ENCODE data around the gene KRTAP12-1. TPM values are rescaled to one million over a fixed set of nuclear protein-coding genes. Genes with fewer than 3 reads are reported as not detected.
A peak's percentile ranks its signal among the peaks of the same experiment; 100 is the strongest.

The KRTAP12-1 gene, protein sequence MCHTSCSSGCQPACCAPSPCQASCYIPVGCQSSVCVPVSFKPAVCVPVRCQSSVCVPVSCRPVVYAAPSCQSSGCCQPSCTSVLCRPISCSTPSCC
- not detected for total RNA-seq

DNA sequence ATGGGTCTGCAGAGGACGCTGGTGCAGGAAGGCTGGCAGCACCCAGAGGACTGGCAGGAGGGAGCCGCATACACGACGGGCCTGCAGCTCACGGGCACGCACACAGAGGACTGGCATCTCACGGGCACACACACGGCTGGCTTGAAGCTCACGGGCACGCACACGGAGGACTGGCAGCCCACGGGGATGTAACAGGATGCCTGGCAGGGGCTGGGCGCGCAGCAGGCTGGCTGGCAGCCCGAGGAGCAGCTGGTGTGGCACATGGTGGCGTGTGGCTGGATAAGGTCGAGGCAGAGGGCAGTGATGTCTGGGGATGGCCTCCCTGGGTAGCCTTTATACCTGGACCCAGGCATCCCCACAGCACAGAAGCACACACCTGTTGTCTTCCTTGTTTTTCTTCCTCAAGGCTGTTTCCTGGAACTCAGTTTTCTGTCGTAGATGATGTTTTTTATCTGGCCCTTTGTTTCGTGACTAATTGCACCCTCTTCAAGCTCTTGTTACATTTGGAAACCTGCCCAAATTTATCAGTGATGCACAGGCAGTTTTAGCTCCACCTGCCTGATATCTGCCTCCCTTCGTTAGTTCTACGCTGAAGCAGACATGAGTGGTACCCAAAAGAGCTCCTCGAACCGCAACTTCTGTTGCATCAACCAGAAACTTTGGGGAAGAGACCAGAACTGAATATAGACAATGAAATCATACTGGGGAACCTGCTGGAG, at the start of gene KRTAP12-1:
TSS of gene KRTAP12-1 (minus strand) at position 303 of the 719 bp plus-strand sequence. CDS start at position 263, 40 bp downstream.
- no peak for ATAC-seq

DNA sequence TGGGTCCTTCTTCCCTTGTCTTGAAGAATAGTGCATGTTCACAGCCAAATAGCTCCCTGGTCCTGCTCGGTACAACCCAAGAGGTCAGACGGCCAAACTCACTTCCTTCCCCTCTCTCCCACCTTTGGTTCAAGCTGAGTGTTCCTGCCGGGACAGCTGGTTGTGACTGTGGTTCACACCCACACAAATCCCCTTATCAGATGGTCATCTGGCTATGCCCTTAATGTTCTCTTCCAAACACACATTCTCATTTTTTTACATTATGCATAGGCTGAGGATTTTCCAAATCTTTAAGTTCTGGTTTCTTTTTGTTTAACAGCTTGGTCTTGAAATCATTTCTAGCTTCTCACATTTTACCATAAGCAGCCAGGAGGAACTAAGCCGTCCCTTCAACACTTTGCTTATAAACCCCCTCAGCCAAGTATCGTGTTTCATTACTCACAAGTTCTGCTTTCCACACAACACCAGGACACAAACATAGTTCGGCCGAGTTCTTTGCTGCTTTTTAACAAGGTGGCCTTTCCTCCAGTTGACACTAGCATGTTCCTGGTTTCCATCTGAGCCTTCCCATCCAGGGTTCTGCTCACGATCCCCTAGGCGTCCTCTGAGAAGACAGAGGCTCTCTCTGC, 49.1 kb upstream of the KRTAP12-1 start:
- no peak for ATAC-seq

GRCh38 chr21:44730028-44730395, 48.0 kb upstream of the KRTAP12-1 start:
- ATAC-seq = no peak

GRCh38 chr21:44729336-44730027, 47.5 kb upstream of the KRTAP12-1 start:
- ATAC-seq = no peak

GRCh38 chr21:44728716-44729115, 46.8 kb upstream of the KRTAP12-1 start:
- no peak for ATAC-seq

DNA sequence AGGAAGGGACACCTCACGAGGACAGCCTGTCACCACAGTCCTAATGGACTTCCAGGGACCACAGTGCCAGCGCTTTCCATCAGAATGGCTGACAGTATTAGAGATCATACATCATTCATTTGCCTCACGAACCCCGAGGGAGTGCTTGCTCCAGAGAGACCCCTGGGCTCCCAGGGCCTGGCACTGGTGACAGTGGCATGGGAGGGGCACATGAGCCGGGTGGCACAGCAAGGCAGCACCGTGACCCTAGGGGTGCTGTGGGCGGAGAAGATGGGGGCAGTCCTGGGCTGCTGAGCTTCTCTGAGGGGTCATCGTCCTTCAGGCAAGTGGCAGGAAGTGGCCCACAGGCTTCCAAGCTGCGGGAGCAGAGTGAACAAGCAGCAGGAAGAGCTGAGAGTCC, 45.8 kb upstream of the KRTAP12-1 start:
- no peak for ATAC-seq

- ATAC-seq = no peak
Observed at GRCh38 chr21:44727321-44727720, 45.4 kb upstream of the KRTAP12-1 start.

DNA sequence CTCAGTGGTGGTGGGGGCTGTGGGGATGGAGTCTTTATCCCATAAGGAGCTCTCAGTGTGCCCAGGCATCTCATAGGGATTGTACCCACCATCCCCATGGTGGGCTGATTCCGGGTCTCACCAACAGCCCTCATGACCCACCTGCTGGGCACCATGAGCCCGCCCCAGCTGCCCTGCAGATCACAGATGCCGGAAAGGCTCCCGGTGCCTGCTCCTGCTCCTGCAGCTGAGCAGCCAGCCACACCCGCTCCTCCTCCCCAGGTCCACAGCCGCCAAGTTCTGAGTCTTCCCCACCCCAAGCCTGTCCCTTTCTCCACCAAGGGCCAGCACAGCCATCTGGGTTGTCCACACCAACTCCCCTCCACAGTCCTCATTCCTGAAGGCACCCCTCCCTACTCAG, 44.9 kb upstream of the KRTAP12-1 start:
- ATAC-seq = no peak

- ATAC-seq = no peak
Observed at GRCh38 chr21:44724926-44725325, 43.0 kb upstream of the KRTAP12-1 start.

DNA sequence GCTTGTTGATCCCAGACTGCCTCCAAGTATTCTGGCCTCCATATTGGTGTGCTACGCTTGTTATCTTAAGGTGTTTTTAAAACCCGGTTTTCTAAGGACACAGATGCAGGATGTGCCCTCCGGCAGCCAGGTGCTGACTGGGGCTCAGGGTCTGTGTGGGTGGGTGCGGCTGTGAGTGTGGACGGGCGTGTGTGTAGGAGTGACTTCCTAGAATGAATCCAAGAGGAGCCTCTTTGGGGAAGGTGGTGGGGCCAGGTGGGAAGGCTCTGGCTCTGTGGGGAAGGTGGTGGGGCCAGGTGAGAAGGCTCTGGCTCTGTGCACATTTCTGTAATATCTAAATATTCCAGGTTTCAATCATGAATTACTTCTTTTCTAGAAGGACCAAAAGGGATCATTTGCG, 42.2 kb upstream of the KRTAP12-1 start:
- no peak for ATAC-seq

DNA sequence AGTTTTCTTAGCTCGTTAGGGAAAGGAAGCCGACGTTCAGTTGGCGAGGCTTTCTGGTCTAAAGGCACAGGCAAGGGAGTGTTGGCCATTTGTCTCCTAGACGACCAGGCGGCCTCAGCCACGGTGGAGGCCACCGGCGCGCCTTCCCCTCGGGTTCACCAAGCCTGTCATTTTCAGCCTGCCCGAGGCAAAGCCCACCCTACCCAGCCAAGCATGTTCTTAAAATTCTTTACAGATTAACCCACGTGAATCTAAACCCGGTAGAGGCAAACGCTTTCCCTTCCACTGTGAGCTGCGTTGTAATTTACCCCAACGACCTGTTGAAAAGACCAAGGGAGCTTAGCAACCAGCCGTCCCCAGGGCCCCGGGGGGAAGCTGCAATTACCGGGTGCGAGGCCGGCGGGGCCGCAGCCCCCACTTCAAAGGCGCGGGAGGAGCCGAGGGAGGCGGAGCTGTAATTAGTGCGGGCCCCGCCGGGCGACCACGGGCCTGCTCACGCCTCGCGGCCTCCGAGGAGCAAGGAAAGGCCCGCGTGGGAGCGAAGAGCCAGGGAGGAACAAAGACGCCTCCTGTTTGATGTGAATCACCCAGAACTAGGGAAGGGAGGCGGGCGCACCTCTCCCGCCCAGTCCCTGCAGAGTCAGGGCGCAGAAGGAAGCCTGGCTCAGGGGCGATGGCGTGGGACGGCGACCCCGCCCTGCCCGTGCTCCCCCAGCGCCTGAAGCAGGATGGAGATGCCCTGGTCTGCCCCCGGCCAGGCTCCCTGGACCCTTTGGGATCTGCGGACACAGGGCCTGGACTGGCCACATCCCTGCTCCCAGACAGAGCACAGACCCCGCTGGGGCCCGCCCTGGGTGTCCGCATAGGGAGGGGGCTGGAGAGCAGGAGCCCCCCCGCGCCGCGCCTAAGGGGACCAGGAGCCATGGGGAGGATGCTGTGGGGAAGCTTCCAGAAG, 41.5 kb upstream of the KRTAP12-1 start:
- ATAC-seq = peak; percentile 26

DNA sequence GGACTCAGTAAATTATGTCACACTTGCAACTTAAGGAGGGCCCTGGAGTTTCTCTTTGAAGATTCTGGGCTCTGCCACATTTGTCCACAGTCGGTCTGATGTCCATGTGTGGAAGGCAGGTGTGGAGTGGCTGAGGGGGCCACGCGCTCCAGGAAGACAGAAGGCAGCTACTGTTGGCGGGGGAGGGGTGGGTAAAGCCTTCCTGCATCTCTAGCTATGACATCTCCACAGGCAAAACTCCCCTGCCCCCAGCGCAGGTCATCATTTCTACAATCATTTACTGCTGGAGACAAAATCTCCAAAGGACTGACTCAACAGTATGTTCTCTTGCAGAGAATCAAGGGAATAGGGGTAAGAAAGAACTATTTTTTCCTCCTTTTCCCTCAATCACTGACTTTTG, 40.8 kb upstream of the KRTAP12-1 start:
- no peak for ATAC-seq

- no peak for ATAC-seq
Observed at GRCh38 chr21:44720170-44720569, 38.2 kb upstream of the KRTAP12-1 start.

DNA sequence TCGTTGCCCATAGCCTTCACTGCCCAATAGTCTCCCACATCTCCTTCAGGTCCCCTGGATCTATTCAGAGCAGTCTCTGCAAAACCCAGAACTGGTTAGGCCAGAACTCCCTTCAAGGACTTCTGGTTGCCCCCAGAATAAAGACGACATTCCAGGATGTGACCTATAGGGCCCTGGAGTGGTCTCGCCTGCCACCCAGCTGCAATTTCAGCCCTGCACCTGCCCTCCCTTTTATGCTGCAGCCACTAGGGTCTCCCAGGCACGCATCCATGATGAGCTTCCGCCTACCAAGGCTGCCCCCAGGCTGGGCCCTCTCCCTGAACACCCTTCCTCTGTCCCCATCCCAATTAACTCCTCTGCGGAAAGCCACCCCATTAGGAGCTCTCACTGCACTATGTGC, 36.6 kb upstream of the KRTAP12-1 start:
- ATAC-seq = no peak

DNA sequence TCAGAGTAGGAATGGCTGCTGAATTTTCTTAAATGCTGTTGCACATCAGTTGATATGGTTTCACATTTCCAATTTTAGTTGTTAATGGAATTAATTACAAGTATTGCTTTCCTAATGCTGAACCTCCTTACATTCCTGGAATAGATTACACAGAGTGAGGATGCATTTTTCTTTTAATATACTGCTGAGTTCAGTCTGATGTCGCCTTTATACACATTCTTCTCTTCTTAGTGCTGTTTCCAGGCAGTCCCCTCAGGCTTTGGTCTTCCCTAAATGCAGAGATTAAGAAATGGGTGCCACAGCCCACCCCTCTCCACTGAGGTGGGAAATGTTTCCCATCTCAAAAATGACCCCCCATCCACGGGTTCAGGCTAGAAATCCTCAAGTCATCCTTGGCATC, 36.1 kb upstream of the KRTAP12-1 start:
- ATAC-seq = no peak

GRCh38 chr21:44716984-44717383, 35.0 kb upstream of the KRTAP12-1 start:
- ATAC-seq = no peak

DNA sequence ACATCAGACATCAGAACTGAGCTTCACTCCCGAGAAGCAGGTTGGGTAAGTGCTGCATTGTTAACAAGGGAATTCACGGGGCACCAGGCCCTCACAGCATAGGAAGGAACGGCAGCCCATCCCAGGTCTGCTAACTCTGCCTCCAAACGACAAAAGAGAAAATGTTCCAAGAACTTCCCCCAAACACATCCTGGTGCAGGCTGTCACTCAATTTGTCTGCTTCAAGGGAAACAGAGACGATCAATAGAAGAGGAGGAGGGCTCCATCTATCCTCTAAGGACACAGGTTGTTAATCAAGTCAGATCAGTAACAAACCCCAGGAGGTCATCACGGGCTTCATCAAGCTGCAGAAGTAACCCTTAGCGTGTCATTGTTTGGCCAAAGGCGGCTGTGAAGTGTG, 32.9 kb upstream of the KRTAP12-1 start:
- no peak for ATAC-seq

DNA sequence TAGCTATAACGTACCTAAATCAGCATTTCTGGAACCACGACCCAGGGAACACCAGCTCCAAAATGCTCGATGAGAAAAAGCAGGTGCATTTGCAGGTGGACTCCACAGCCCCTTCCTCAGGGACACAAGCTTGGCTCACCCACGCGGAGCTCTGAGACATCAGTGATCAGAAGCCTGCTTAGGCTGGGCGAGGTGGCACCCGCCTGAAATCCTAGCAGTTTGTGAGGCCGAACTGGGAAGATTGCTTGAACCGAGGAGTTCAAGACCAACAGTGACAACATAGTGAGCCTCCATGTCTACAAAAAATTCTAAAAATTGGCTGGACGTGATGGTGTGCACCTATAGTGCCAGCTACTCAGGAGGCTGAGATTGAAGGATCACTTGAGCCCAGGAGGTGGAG, 31.9 kb upstream of the KRTAP12-1 start:
- ATAC-seq = no peak

DNA sequence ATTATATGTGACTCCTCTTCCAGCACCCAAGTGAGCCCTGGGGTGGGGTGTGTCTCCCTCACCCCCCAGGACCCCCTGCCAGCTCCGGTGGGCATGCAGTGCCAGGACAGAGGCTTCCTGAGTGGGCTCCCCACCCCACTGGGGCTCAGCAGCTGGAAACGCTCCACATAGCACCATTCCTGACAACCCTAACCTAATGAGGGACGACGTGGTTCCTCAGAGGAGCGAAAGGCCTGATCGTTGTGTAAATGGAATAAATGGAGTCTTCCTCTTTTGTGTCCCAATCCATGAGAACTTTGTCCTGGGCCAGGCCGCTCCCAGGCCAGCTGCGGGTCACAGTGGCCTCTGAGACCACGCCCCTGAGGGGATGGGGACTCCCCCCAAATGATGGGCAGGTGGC, 31.2 kb upstream of the KRTAP12-1 start:
- no peak for ATAC-seq

GRCh38 chr21:44712203-44713028, 30.5 kb upstream of the KRTAP12-1 start:
- ATAC-seq = no peak

All from esophagus mucosa (tissue), 1 donor.